NCI-H526 treated with DMSO at 0.1 percent for 48 hours (cell line): ENCODE results near the gene TMEM26.

Experiments used
- DNase-seq: peaks from one replicate; lab custom pipeline; 2025; lab: John Stamatoyannopoulos, UW

The TMEM26 gene

DNA sequence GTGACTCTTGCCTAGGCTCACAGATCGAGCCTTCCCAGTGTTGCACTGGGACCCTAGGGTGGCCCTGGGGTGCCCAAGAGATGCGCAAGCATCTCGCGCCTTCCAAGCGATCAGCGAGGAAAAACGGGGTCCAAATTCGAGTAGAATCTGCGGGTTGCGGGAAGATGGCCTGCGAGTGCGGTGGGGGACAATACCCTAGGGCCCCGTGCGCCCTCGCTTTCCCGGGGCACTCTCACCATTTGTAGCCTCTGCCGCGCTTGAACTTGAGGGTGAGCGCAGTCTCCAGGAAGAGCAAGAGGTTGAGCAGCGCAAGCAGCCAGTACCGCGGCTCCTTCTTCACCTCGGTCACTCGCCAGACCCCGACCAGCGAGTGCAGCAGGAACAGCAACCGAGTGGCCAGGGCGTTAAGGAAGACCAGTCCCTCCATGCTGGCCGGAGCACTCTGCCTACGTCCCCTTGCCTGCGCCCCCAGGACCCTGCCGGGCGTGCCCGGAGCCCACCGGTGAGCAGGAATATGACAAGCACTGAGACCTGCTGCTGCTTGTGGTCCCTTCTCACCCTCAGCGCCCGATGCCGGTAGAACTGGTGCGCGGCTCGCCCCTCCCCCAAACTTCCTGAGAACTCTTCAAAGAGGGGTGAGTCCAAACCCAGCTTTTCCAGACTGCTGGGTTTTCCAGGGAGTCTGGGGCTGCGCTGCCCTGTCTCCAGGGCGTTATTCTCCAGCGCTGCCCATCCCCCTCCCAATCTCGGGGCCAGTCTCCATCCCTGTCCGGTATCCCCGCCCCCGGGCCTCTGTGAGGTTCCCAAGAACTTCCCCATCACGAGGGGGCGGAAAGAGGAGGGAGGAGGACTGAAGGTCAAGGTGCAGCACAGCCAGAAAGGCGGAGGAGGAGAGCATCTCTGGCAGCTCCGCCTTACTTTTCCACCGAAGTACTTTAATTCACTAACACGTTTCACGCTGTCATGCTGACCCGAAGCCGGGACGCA, at the start of gene TMEM26:
TSS of gene TMEM26 (minus strand) at position 727 of the 987 bp plus-strand sequence. CDS start at position 427, 300 bp downstream.
- no peak for DNase-seq

DNA sequence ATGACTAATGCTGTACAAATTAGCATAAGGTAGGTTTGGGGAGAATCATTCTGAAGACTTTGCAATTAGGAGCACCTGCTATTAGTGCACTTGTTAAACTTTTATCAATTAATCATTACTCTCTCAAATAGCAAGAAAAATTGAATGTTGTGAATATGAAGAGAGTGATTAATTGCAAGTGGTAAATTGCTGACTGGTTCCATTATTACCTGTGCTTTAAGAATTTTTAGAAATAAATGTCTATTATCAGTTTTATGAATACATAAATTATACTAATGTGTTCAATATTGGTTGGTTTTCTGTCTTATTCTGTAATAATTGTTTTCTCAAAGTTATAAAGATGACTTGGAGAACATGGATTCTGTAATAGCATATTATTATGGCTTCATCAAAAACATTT, 47.3 kb upstream of the TMEM26 start:
- no peak for DNase-seq

DNA sequence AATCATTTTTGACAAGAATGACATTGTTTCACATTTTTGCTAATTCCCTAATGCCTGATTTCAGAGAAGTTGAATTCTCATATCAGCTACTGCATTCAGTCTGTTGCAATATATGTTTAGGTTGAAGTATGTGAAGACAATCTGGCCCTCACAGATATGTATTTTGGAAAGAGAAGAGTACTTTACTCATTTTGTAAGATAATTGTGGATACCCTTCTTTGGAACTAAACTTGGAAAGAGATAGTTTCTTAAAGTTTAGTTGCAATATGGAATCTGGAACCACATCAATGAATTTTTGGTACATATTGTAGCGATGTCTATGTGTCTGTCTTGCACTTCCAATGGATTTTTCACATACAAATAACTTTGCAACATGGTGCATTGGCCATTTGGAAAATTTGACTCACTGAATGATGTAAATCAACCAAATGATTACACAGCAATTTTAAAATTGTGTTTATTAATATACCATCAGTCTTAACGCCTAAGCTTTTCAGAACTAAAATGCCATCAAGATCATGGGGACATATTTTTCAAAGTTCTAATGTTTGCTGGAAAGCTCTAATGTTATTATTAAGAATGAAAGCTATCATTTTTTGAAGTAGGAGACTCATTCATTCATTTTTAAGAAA, 39.3 kb upstream of the TMEM26 start:
- no peak for DNase-seq

DNA sequence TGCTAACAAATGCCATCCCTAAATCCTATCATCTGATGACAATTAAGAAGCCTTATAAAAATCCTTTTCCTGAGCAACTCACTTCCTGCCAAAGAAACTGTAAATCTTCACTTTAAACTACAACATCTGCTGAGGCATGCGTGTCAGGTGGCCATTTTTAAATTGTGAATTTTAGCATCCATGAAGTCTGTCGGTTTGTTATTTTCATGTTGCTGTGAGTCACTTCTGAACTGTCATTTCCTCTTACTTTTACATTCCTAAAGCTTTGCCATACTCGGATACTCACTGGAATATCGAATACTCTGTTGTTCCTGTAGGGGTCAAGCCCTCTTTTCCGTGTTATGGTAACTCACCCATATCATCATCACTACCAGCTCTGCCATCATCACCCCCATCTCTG, 34.3 kb upstream of the TMEM26 start:
- DNase-seq = no peak

DNA sequence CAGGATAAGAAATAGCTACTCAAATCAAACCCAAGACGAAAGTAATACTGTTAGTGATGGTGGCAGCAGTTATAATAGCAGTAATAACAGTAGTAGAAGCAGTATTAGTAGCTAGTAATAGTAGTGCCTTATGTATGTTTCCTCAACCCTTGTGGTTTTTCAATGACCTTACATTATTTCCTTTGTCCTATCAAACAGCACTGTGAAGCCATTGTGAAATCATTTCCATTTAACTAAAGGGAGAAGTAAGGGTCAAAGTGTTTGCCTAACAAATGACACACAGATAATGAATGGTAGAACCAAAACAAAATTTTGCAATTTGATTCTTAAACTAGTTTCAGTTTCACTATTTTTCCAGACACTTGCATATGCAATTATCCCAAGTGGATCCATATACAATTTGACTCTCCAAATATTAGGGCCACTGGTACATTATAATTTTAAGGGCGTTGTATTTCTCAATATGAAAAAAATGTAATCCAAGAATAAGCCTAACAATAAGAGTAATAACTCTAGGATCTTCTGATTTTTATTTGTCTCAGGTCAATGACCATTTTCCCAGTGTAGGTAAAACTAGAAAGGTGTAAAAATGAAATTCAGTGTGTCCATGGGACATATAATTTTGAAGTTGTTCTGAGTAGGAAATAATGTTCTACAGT, 33.7 kb upstream of the TMEM26 start:
- peak; percentile 14 for DNase-seq

DNA sequence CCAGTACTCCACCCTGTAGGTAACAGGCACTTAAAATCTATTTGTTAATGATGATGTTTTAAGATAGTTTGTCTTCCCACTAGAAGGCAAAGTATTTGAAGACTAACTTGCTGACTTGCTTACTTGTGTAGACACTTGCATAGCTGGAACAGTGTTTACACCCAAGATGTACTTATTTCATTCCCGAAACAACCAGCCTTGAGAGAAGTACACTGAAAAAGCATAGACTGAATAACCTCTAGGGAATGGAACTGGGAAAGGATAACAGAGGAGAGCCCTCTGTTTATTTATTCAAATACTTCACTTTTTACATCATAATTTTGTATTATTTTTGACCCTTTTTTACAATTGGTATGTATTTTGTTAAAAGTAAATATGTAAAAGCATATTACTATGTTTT, 33.1 kb upstream of the TMEM26 start:
- no peak for DNase-seq

DNA sequence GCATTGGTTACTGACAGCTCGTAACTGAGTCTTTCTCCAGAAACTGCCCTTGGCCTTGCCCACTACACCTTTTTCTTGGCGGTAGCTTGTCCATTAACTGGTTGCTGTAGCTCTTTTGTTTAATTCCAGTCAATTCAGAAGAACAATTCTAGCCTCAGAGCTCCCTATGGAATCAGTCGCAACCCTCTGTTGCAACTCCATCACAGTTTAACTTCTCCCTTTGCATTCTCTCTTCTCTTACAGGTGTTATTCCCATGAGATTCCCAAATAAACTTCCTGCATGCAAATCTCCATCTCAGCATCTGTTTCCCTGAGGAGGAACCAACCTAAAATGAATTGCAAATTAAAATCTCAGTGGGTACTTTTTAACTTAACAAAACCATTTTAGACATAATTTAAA, 28.4 kb upstream of the TMEM26 start:
- no peak for DNase-seq

DNA sequence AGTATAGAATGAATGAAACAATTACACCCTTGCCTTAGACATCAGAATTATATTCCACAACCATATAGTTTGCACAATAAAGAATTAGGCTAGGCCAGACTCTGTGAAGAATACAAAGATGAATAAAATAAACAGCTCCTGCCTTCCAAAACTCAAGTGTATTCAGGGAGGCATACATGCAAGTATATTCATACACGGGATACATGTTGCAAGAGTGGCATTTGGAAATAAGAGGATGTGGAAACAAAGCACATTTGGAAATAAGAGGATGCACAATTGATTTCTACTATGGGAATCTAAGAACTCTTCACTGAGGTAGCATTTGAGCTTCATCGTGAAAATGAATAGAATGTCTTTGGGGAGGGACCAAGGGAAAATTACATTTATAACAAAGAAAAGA, 27.0 kb upstream of the TMEM26 start:
- no peak for DNase-seq

DNA sequence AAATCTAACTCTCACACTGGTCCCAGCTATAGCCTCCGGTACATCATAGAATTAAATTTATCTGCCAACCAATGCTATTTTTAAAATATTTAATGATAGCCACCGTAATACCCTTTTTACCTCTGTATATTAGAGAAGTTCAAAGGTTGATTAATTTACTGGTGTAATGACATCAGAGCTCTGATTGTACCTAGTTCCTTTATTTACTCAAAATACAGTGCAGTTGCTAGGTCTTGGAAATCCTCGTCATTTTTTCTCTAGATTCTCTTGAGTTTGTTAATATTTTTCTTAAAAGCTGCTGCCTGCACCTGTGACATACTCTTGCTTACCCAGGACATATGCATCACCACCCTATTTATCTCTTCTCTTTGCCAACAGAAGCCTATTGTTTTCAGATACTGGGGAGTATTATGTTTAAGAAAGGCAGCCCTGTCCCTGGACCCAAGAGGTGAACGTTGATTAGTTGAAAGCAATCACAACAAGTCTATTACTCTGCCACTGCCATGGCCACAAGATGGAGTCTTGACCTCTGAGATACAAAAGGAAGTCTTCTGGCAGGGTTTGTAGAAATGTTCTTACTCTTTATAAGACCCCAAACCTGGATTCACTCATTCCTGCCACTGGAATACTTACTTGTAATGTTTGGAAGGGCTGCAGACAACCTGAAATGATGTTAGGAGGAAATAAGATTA, 25.6 kb upstream of the TMEM26 start:
- no peak for DNase-seq

DNA sequence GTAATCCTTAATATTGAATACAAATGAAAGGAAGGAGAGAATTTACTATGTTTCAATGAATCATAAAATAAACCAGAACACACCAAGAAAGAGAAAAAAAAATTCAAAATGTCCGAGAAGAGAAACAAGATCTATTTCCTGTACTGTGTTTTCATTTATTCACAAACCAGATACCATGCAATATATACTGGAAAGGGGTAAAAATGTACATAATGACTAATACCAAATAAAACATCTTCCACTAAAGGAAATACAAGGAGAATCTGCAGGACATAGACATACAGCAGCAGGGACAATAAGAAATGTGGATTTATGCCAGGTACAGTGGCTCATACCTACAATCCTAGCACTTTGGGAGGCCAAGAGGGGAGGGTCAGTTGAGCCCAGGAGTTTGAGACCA, 24.3 kb upstream of the TMEM26 start:
- DNase-seq = no peak

DNA sequence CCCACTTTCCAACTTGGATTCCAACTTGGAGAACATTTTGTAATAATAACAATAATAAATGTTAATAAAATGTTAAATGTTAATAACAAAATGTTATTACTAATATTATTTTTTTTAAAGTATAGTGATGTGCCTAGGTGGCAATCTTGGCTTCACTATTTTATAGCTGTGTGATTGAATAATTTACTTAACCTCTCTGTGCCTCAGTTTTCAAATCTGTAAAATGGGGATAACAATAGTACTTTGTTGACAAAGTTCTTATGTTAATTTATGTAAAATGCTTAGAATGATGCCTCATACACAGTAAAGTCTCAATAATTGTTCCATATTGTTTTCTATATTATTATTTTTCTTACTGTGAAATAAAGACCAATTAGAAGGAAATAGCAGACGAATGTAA, 23.3 kb upstream of the TMEM26 start:
- DNase-seq = no peak

DNA sequence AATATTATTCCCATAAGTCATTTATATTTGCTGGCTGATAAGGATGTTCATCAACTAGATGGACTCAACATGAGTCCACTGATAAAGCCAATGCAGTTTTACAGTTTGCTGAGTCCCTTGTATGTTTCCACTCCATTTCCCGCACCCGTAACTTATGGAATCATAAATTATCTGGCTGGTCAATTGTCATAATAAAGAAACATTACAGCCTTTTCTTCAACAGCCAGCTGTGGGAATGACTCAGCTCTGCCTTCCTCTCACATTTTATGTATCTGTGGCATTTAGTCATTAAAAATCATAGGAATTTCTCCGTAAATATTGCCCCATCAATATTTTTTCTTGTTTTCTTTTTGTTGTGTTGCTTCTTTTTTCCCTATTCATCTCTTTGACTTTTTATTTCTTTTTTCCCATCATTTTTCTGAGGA, 22.3 kb upstream of the TMEM26 start:
- no peak for DNase-seq

DNA sequence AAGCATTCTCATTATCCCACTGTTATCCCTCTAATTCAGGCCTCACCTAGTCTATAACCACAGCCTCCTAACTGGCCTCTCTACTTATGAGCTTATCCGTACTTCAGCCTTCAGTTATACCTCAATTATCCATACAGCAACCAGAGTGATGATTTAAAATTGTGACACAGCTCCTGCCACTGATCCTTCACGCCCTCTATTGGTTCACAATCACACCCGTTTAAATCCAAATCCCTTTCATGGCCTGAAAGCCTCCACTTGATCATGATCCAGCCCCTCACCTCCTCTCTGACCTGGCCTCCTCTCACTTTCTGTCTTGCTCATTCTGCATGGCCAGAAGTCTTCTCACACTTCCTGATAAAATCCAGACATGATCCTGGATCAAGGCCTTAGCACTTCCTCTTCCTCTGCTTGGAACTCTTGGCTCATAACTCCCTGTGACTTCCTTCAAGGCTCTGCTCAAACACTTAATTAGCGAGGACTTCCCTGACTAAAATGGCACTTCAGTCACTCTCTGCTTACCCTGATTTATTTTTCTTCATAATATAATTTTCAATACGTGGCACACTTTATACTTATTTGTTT, 19.0 kb upstream of the TMEM26 start:
- DNase-seq = no peak

DNA sequence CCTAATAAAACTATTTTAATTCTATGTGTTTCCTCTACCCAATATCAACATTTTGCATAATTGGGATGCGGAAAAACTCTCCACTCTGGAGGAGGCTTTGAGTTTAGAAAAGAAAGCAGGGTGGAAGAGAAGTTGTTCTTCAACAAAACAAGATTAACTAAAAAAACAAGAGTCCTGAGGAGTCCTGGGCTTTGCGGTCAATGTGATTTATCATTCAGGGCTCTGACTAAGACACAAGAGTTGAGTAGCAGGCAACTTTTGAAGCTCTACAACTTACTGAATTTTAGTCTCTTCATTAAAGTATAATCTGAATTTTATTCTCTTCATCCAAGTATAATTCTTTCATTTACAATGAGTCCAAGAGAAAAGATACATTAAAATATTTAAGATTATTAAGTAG, 18.3 kb upstream of the TMEM26 start:
- DNase-seq = no peak

DNA sequence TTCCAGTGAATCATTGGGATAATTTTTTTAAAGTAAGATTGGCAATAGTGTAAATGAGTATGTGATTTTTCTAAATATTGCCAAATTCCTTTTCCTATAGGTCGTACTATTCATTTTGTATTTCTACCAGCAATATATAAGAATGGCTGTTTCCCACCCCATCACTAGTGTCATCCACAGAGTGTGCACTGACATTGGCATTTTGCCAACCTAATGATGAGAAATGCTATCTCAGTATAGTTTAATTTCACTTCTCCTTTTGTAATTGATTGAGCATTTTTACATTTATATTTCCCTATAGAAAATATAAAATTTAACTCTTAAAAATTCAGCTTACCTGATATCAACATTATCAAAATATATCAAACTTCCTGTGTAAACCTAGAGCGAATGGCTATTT, 17.6 kb upstream of the TMEM26 start:
- DNase-seq = no peak

DNA sequence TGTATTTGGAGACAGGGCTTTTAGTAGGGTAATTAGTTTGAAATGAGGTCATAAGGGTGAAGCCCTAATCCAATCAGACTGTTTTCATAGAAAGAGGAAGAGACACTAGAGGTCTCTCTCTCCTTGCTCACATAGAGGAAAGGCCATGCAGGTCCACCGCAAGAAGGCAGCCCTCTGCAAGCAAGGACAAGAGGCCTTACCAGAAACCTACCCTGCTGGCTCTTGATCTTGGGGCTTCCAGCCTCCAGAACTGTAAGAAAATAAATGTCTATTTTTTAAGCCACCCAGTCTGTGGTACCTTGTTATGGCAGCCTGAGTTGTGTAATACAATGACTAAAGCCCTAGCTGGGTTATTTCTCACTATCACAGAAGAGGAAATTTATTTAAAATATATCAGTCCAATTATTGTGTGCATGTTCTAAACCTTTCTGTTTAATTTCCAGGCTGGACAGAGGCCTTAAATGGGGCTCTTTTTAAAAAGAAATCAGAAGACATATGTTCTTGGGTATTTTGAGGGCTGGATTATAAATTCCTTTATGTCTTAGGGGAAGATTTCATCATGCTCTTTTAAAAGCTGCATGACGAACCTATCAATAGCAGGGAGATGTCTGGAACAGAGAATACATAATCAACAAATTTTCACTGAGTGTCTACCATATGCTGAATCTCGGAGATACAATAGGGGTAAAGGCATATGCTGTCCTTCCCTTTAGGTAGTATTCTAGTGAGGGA, 12.9 kb upstream of the TMEM26 start:
- no peak for DNase-seq

DNA sequence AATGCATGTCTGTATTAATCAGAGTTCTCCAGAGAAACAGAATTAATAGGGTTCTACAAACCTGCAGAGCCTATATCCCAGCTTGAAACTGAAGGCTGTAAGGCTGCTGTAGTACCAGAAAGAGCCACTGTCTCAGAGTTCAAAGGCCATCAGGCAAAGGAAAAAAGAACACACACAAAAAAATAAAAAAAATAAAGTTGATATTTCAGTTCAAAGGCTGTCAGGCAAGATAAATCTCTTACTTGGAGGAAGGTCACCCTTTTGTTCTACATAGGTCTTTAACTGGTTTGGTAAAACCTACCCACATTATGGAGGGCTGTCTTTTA, 12.0 kb upstream of the TMEM26 start:
- DNase-seq = no peak

DNA sequence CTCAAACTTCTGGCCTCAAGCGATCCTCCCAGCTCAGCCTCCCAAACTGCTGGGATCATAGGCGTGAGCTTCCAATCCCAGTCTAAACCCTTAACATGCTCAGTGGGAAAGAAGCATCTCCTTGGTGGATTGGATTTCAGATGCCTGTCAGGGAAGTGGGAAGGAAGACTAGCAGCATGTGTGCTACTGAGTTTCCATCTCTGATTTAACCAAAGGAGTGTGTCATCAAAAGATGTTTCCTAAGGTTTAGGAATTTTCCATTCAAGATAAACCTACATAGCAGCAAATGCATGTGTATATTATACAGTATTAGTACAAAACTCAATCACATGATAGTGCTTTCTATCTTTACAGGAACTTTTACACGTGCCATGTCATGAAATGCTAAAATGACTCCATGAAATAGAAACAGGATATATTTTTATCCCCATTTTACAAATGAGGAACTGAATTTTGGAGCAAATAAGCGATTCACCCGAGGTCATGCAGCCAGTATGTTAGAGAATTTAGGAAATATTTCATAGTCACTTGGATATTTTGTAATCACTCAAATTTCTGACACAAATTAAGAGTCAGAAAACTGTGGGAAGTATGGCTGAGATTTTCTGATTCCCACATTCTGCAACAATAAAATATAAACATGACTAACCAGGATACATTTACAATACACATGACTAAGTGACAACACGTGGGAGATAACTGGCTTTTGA, 11.4 kb upstream of the TMEM26 start:
- DNase-seq = no peak

DNA sequence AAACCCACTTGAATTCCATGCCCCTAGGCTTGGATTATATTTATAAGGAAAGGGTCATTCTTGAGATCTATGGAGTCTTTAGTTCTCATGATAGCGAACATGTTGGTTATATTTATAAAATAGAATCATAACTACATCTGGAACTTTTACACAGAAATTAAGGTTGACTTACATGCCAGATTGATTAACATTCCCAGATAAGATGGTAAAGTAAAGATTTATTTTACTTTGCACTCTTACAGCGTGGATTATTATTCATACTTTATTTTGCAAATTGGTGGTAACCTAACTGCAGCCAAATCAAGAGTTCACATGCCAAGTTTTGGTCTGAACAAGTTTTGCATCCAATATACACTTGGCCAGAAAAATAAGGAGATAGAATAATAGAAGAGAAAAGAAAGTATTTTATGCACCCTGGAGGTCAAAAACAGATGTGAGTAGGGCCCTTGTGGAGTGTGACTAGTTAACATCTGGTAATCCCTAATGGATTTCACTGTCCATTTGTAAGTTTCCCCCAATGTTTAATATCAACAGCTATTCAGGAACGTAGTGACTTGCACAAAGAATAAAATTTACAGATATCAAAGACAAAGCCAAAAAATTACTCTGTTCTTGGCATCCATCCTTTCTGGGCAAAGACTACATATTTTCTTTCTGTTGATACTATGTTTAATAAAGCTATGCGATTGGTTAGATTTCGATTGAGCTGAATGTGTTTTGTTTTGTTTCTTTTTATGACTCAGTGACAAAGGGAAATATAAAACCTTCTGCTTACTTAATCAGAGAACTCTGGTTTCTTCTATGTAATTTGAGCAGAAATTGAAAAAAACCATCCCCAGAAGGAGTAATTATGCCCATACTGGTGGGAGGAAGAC, 10.1 kb upstream of the TMEM26 start:
- no peak for DNase-seq

DNA sequence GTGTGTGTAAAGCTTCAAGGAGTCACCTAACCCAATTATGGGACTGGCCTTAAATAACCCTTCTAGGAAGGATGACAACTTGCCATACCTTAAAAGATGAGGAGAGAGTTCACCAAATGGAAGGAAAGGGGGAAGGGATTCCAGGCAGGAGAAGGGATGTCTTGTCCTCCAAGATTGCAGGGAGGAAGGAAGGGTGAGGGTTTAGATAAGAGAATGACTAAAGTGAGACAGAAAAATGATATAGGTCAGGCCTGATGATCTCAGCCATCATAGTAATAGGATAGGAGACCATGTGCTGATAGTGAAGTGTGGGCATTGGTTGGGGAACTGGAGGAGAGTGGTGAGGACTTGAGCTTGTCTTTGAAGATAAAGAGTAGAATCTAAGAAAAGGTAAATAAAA, 7.7 kb upstream of the TMEM26 start:
- DNase-seq = no peak
